H1 (cell line): Measurements from ENCODE around the gene AKTIP. TPM values are rescaled to one million over a fixed set of nuclear protein-coding genes. Genes with fewer than 3 reads are reported as not detected.

Experiments used
- CTCF ChIA-PET: fragments of 300-600 bp; sonication (Branson Sonifier 250); formaldehyde crosslinking; loops from one replicate; lab custom pipeline; 2021; ENCODE audit not compliant: partially characterized antibody; lab: Charles Lee
- POLR2A ChIA-PET: fragments of 300-600 bp; sonication (Branson Sonifier 250); formaldehyde crosslinking; loops from one replicate; lab custom pipeline; 2021; ENCODE audit warnings: inconsistent platforms; ENCODE audit not compliant: partially characterized antibody; lab: Charles Lee
- DNase-seq, 2 experiments: peaks; one replicate each; pipeline versions ENCODE4 v3.0.0 to v3.0.0-alpha.2; 2010 to 2022; ENCODE audit warnings: low spot score in 2 of 2, low read depth in 1 of 2, mixed read lengths in 1 of 2
- FAIRE-seq: peaks from 2 replicates; lab custom pipeline; 2011; peaks lifted over from hg19 to GRCh38; lab: Jason Lieb, UNC
- H2AFZ ChIP-seq: 2 replicates; pipeline ENCODE4 v1.8.1; 2012; ENCODE audit warnings: low read length, inconsistent platforms
- H2AK5ac ChIP-seq: 2 replicates; pipeline ENCODE4 v1.6.1; 2013; ENCODE audit warnings: low read depth, low read length
- H2BK120ac ChIP-seq: replicated peaks from 2 replicates; pipeline ENCODE3; 2013; ENCODE audit warnings: low read depth, low read length, inconsistent platforms
- H2BK12ac ChIP-seq: 2 replicates; pipeline ENCODE4 v1.6.1; 2013; ENCODE audit warnings: low read depth, low read length
- H2BK15ac ChIP-seq: 2 replicates; pipeline ENCODE4 v1.6.1; 2013; ENCODE audit warnings: low read length
- H2BK20ac ChIP-seq: 2 replicates; pipeline ENCODE4 v1.6.1; 2013; ENCODE audit warnings: low read length
- H2BK5ac ChIP-seq: 2 replicates; pipeline ENCODE4 v1.6.1; 2013; ENCODE audit warnings: low read depth, low read length
- H3K14ac ChIP-seq: 2 replicates; pipeline ENCODE4 v1.6.1; 2013; ENCODE audit warnings: inconsistent platforms; ENCODE audit not compliant: insufficient read length
- H3K18ac ChIP-seq: 2 replicates; pipeline ENCODE4 v1.6.1; 2013; ENCODE audit warnings: low read length; ENCODE audit errors: extremely low read depth
- H3K23ac ChIP-seq: 2 replicates; pipeline ENCODE4 v1.6.1; 2013; ENCODE audit warnings: inconsistent platforms; ENCODE audit not compliant: insufficient read length
- H3K23me2 ChIP-seq: 2 replicates; pipeline ENCODE4 v1.6.1; 2013; ENCODE audit warnings: low read depth, low read length
- H3K27ac ChIP-seq: 2 replicates; pipeline ENCODE4 v1.6.1; 2011; ENCODE audit warnings: low read depth, low read length, inconsistent platforms
- H3K27me3 ChIP-seq, 4 experiments: replicated peaks in 1 of 4; 1 replicate in 1 of 4; 2 replicates in 3 of 4; pipeline versions ENCODE4 v1.6.1 to v1.8.1; 2011 to 2013; ENCODE audit warnings: low read length in 3 of 4, mild to moderate bottlenecking in 3 of 4, inconsistent platforms in 2 of 4, mixed read lengths in 2 of 4, moderate library complexity in 1 of 4; ENCODE audit not compliant: control insufficient read depth in 3 of 4, insufficient read depth in 3 of 4; ENCODE audit errors: extremely low read depth in 1 of 4
- H3K36me3 ChIP-seq, 4 experiments: 2 replicates each; pipeline versions ENCODE4 v1.6.1 to v1.8.1; 2011 to 2013; ENCODE audit warnings: mild to moderate bottlenecking in 4 of 4, low read length in 3 of 4, moderate library complexity in 2 of 4, control low read depth in 1 of 4, inconsistent platforms in 1 of 4; ENCODE audit not compliant: insufficient read depth in 4 of 4, control insufficient read depth in 2 of 4
- H3K4ac ChIP-seq: replicated peaks from 2 replicates; pipeline ENCODE3; 2013; ENCODE audit warnings: low read length, low read depth, mixed read lengths, inconsistent platforms; ENCODE audit not compliant: insufficient read length
- H3K4me1 ChIP-seq, 4 experiments: replicated peaks in 1 of 4; 1 replicate in 1 of 4; 2 replicates in 3 of 4; pipeline versions ENCODE4 v1.6.1 to v1.8.1; 2011 to 2013; ENCODE audit warnings: low read length in 3 of 4, inconsistent platforms in 2 of 4, mixed read lengths in 1 of 4; ENCODE audit not compliant: insufficient read depth in 4 of 4, control insufficient read depth in 3 of 4
- H3K4me2 ChIP-seq, 2 experiments: 2 replicates each; pipeline versions ENCODE4 v1.6.1 to v1.8.1; 2011 to 2013; ENCODE audit warnings: low read depth in 2 of 2, low read length in 2 of 2, control low read depth in 1 of 2, inconsistent platforms in 1 of 2, mild to moderate bottlenecking in 1 of 2; ENCODE audit not compliant: insufficient read depth in 1 of 2
- H3K4me3 ChIP-seq, 4 experiments: fragments of 200-600, 300-600 bp in 1 of 4; sonication (generic), shearing (Covaris generic), sonication (Bioruptor Twin) in 1 of 4; 2 replicates each; pipeline versions ENCODE4 v1.5.1 to v1.8.1; 2011 to 2016; ENCODE audit warnings: low read length in 4 of 4, low read depth in 3 of 4, control low read depth in 2 of 4, inconsistent platforms in 2 of 4, mild to moderate bottlenecking in 2 of 4, mixed read lengths in 1 of 4, moderate library complexity in 1 of 4; ENCODE audit not compliant: insufficient read depth in 2 of 4; ENCODE audit errors: extremely low read depth in 1 of 4
- H3K56ac ChIP-seq: replicated peaks from 2 replicates; pipeline ENCODE3; 2013; ENCODE audit warnings: low read depth, mild to moderate bottlenecking, mixed read lengths, low read length, inconsistent platforms; ENCODE audit not compliant: insufficient read length
- H3K79me1 ChIP-seq: 2 replicates; pipeline ENCODE4 v1.6.1; 2013; ENCODE audit warnings: low read depth, low read length, control low read depth
- H3K79me2 ChIP-seq, 2 experiments: 2 replicates each; pipeline versions ENCODE4 v1.6.1 to v1.8.1; 2012 to 2013; ENCODE audit warnings: low read length in 2 of 2, mild to moderate bottlenecking in 2 of 2, inconsistent platforms in 1 of 2; ENCODE audit not compliant: insufficient read depth in 2 of 2, control insufficient read depth in 1 of 2
- H3K9ac ChIP-seq, 4 experiments: replicated peaks in 1 of 4; 1 replicate in 1 of 4; 2 replicates in 3 of 4; pipeline versions ENCODE4 v1.6.1 to v1.8.1; 2011 to 2013; ENCODE audit warnings: low read depth in 3 of 4, low read length in 3 of 4, control low read depth in 2 of 4, mild to moderate bottlenecking in 2 of 4, moderate library complexity in 2 of 4, inconsistent platforms in 1 of 4; ENCODE audit errors: extremely low read depth in 1 of 4
- H3K9me3 ChIP-seq, 2 experiments: 2 replicates each; pipeline versions ENCODE4 v1.6.1 to v1.8.1; 2012 to 2013; ENCODE audit warnings: mild to moderate bottlenecking in 2 of 2, moderate library complexity in 2 of 2, control low read depth in 1 of 2, inconsistent platforms in 1 of 2, low read depth in 1 of 2, low read length in 1 of 2, mixed read lengths in 1 of 2; ENCODE audit not compliant: insufficient read depth in 2 of 2
- H4K20me1 ChIP-seq, 2 experiments: replicated peaks in 1 of 2; 2 replicates each; pipeline versions ENCODE3 to v1.8.1; 2011 to 2013; ENCODE audit warnings: inconsistent platforms in 2 of 2, low read length in 2 of 2, mild to moderate bottlenecking in 1 of 2; ENCODE audit not compliant: insufficient read depth in 2 of 2, control insufficient read depth in 1 of 2
- H4K5ac ChIP-seq: 2 replicates; pipeline ENCODE4 v1.6.1; 2013; ENCODE audit warnings: low read length, low read depth, mixed read lengths, inconsistent platforms; ENCODE audit not compliant: insufficient read length
- H4K8ac ChIP-seq: 2 replicates; pipeline ENCODE4 v1.8.0; 2013; ENCODE audit warnings: mild to moderate bottlenecking, moderate library complexity, low read length, inconsistent platforms; ENCODE audit not compliant: insufficient read depth; ENCODE audit errors: extremely low read depth
- H4K91ac ChIP-seq: replicated peaks from 2 replicates; pipeline ENCODE3; 2013; ENCODE audit warnings: low read length, mixed read lengths, inconsistent platforms; ENCODE audit not compliant: insufficient read length
- ATF2 ChIP-seq: IDR thresholded peaks from 2 replicates; pipeline ENCODE4 v1.6.1; 2012; ENCODE audit warnings: low read length, inconsistent platforms
- CTBP2 ChIP-seq: IDR thresholded peaks from 2 replicates; pipeline ENCODE4 v1.7.0; 2011; ENCODE audit warnings: borderline replicate concordance, mild to moderate bottlenecking, moderate library complexity, mixed read lengths, low read length; ENCODE audit not compliant: insufficient read depth, insufficient read length
- EGR1 ChIP-seq: IDR thresholded peaks from 2 replicates; pipeline ENCODE4 v1.6.1; 2011; ENCODE audit warnings: low read depth, low read length, borderline replicate concordance
- JUN ChIP-seq: IDR thresholded peaks from 2 replicates; pipeline ENCODE4 v1.6.1; 2011; ENCODE audit warnings: low read depth, mild to moderate bottlenecking, improper control_type of control experiment, low read length
- KDM1A ChIP-seq: fragments of 200-600, 300-600 bp; sonication (generic); IDR thresholded peaks from 2 replicates; pipeline ENCODE4 v1.7.1; 2016; ENCODE audit warnings: mild to moderate bottlenecking, low read length, borderline replicate concordance
- NANOG ChIP-seq: IDR thresholded peaks from 2 replicates; pipeline ENCODE4 v1.6.1; 2011; ENCODE audit warnings: low read length, low read depth, mild to moderate bottlenecking, inconsistent platforms; ENCODE audit not compliant: insufficient read depth, poor library complexity, severe bottlenecking
- NRF1 ChIP-seq: IDR thresholded peaks from 2 replicates; pipeline ENCODE4 v1.6.1; 2011; ENCODE audit warnings: mild to moderate bottlenecking, low read depth, low read length, improper control_type of control experiment
- SP4 ChIP-seq: IDR thresholded peaks from 2 replicates; pipeline ENCODE4 v1.6.1; 2012; ENCODE audit warnings: low read length, inconsistent platforms
- TAF7 ChIP-seq: optimal IDR thresholded peaks from 2 replicates; pipeline ENCODE3; 2011; ENCODE audit warnings: low read depth, mild to moderate bottlenecking, inconsistent platforms, low read length, moderate library complexity, borderline replicate concordance
- ZNF274 ChIP-seq: IDR thresholded peaks from 2 replicates; pipeline ENCODE4 v1.7.0; 2012; ENCODE audit warnings: low read length, borderline replicate concordance; ENCODE audit errors: extremely low read depth
- WGBS, 2 experiments: shearing (Covaris generic) in 1 of 2; methylation state at CpG; one replicate each; pipeline versions ENCODE4 v1.1.6 to v1.1.7; 2013 to 2015; ENCODE audit warnings: low lambda C conversion rate in 2 of 2, mixed read lengths in 2 of 2, inconsistent platforms in 1 of 2, low coverage in 1 of 2, missing lambda C conversion rate in 1 of 2; ENCODE audit not compliant: insufficient replicate concordance in 2 of 2, insufficient coverage in 1 of 2, insufficient read length in 1 of 2; ENCODE audit errors: extremely low coverage in 1 of 2, missing lambda C conversion rate in 1 of 2; 5-methylcytosine and 5-hydroxymethylcytosine counted together
- polyA plus RNA-seq, 7 experiments: library from polyadenylated mRNA; depleted of rRNA in 3 of 7; stranded (reverse) in 5 of 7; unstranded in 2 of 7; fragments of >200 nt in 5 of 7; fragments of 200-250 nt in 2 of 7; gene quantifications; 1 replicate in 5 of 7; 2 replicates in 1 of 7; 4 replicates in 1 of 7; pipeline versions ENCODE4 v1.2.1 to v1.2.3, GENCODE V29; 2011 to 2013; ENCODE audit warnings: missing spikeins in 2 of 7, mixed read lengths in 2 of 7
- total RNA-seq: library from RNA; stranded (reverse); fragmentation: NEBNext Ultra II Directional; extraction: Animal tissue kit (Norgen Biotek cat#: 25700); gene quantifications from 2 replicates; pipeline ENCODE4 v1.2.1, GENCODE V29; 2021

The AKTIP gene
- total and polyA plus RNA-seq, 2 of the 8 experiments (the other 6 are each of a cell fraction or from before 2014, with no cell fraction given): 15.0 to 15.6 TPM

- no peak for DNase-seq
- Histone ChIP-seq H3K18ac (no peak overlapping the region), H3K4me2 (no peak overlapping the region), H3K4me1 (no peaks in the 10 kb centered on the region), H4K20me1 (peaks cover 0 to 1% of the 10 kb centered on the region in 2 experiments), H3K4me3 (no peak overlapping the region), H2BK12ac (no peak overlapping the region), H3K36me3 (peaks cover 12 to 42% (median 26%) of the 10 kb centered on the region in 4 experiments), H3K9me3 (no peaks in the 10 kb centered on the region), H3K27ac (no peak overlapping the region), H3K56ac (no peak overlapping the region), H3K23me2 (no peaks in the 10 kb centered on the region), H3K9ac (no peak overlapping the region), H3K23ac (no peak overlapping the region), H4K91ac (no peak overlapping the region), H2BK120ac (no peak overlapping the region), H3K79me2 (no peaks in the 10 kb centered on the region), H3K27me3 (no peaks in the 10 kb centered on the region), H2BK5ac (no peak overlapping the region), H2AK5ac (no peak overlapping the region), H3K14ac (no peak overlapping the region), H2BK15ac (no peak overlapping the region), H3K79me1 (no peaks in the 10 kb centered on the region), H3K4ac (no peak overlapping the region), H4K8ac (no peak overlapping the region), H2AFZ (no peak overlapping the region), H2BK20ac (no peak overlapping the region), H4K5ac (no peak overlapping the region)
- 95% methylated on average over 5 of the region's 5 CpGs; no CpG with 5 or more reads in 1 of the 2 experiments for WGBS, 2 experiments
- FAIRE-seq: no peak
- no peak for TF ChIP-seq JUN
- no peak for TF ChIP-seq ZNF274
- no peak for TF ChIP-seq KDM1A
- TF ChIP-seq ATF2: no peak
- TF ChIP-seq NRF1: no peak
- TF ChIP-seq NANOG: no peak
- TF ChIP-seq SP4: no peak
- TF ChIP-seq CTBP2: no peak
- no peak for TF ChIP-seq TAF7
- TF ChIP-seq EGR1: no peak
- CTCF ChIA-PET: no interaction called here
- POLR2A ChIA-PET: no interaction called here
These were observed 24.0 kb downstream of the AKTIP start for GRCh38 chr16:53478965-53479364.
